GM23338 (cell line): ENCODE results near the gene WDR70. TPM values are rescaled to one million over a fixed set of nuclear protein-coding genes. Genes with fewer than 3 reads are reported as not detected.

Experiments
- ATAC-seq: fragments of 200-7000 bp; cut with Tn5 transposase; 3 replicates; pipeline ENCODE4 v1.9.1; 2020
- DNase-seq: peaks from one replicate; pipeline ENCODE4 v3.0.0-alpha.2; 2015; ENCODE audit warnings: low spot score
- H2AFZ ChIP-seq: fragments of 200-600 bp; sonication (generic); 2 replicates; pipeline ENCODE4 v1.8.0; 2016; ENCODE audit warnings: antibody characterized with exemption, mild to moderate bottlenecking, moderate library complexity
- H3F3A ChIP-seq: fragments of 200-600 bp; sonication (generic); replicated peaks from 2 replicates; pipeline ENCODE4 v1.8.0; 2017; ENCODE audit warnings: antibody characterized with exemption, mixed run types, low read depth
- H3K27ac ChIP-seq: fragments of 200-600 bp; sonication (generic); 2 replicates; pipeline ENCODE4 v1.6.1; 2016; ENCODE audit warnings: low read depth
- H3K27me3 ChIP-seq: fragments of 200-600 bp; sonication (generic); 2 replicates; pipeline ENCODE4 v1.8.0; 2016; ENCODE audit warnings: mild to moderate bottlenecking, mixed run types, moderate library complexity; ENCODE audit not compliant: insufficient read depth
- H3K36me3 ChIP-seq: fragments of 200-600 bp; sonication (generic); 2 replicates; pipeline ENCODE4 v1.8.0; 2016; ENCODE audit warnings: mild to moderate bottlenecking; ENCODE audit not compliant: insufficient read depth
- H3K4me1 ChIP-seq: fragments of 200-600 bp; sonication (generic); 2 replicates; pipeline ENCODE4 v1.8.0; 2016; ENCODE audit warnings: mild to moderate bottlenecking, moderate library complexity; ENCODE audit not compliant: insufficient read depth
- H3K4me2 ChIP-seq: fragments of 200-600 bp; sonication (generic); 2 replicates; pipeline ENCODE4 v1.7.1; 2017; ENCODE audit warnings: mixed run types
- H3K4me3 ChIP-seq: fragments of 200-600 bp; sonication (generic); 2 replicates; pipeline ENCODE4 v1.6.1; 2016; ENCODE audit warnings: mixed run types
- H3K79me2 ChIP-seq: fragments of 200-600 bp; sonication (generic); replicated peaks from 2 replicates; pipeline ENCODE4 v1.8.0; 2017; ENCODE audit warnings: mild to moderate bottlenecking; ENCODE audit not compliant: insufficient read depth
- H3K9me2 ChIP-seq: fragments of 200-600 bp; sonication (generic); 2 replicates; pipeline ENCODE4 v1.8.0; 2017; ENCODE audit not compliant: insufficient read depth
- H4K20me1 ChIP-seq: fragments of 200-600 bp; sonication (generic); replicated peaks from 2 replicates; pipeline ENCODE4 v1.8.0; 2017; ENCODE audit warnings: mild to moderate bottlenecking; ENCODE audit not compliant: insufficient read depth
- H3K27ac Mint-ChIP-seq: 2 replicates; pipeline ENCODE4 v1.8.0; 2020; ENCODE audit warnings: inconsistent platforms, mild to moderate bottlenecking, moderate library complexity, mixed read lengths
- H3K27me3 Mint-ChIP-seq: 3 replicates; pipeline ENCODE4 v1.8.0; 2022; ENCODE audit warnings: low read depth, mild to moderate bottlenecking, moderate library complexity, mixed read lengths, inconsistent platforms; ENCODE audit not compliant: insufficient read depth, poor library complexity
- H3K36me3 Mint-ChIP-seq: 3 replicates; pipeline ENCODE4 v1.8.0; 2021; ENCODE audit warnings: low read depth, mild to moderate bottlenecking, inconsistent platforms, moderate library complexity, mixed read lengths
- H3K4me1 Mint-ChIP-seq: 3 replicates; pipeline ENCODE4 v1.8.0; 2020; ENCODE audit warnings: mild to moderate bottlenecking, inconsistent platforms, mixed read lengths
- H3K4me3 Mint-ChIP-seq: 3 replicates; pipeline ENCODE4 v1.8.0; 2021; ENCODE audit warnings: moderate library complexity, mild to moderate bottlenecking, inconsistent platforms, mixed read lengths
- H3K9me3 Mint-ChIP-seq: 3 replicates; pipeline ENCODE4 v1.8.0; 2020; ENCODE audit warnings: moderate library complexity, mild to moderate bottlenecking, inconsistent platforms, mixed read lengths
- CREB1 ChIP-seq: fragments of 250-450 bp; sonication (Bioruptor Pico); IDR thresholded peaks from 2 replicates; pipeline ENCODE4 v1.5.0; 2020; ENCODE audit warnings: low read depth, mild to moderate bottlenecking, moderate library complexity
- EZH2 ChIP-seq: fragments of 200-600 bp; sonication (generic); IDR thresholded peaks from one replicate; pipeline ENCODE4 v1.8.0; 2017; ENCODE audit warnings: antibody characterized with exemption, mild to moderate bottlenecking, low read depth; ENCODE audit not compliant: unreplicated experiment
- EZH2phosphoT487 ChIP-seq: fragments of 200-600 bp; sonication (generic); IDR thresholded peaks from one replicate; pipeline ENCODE4 v1.8.1; 2018; ENCODE audit warnings: antibody characterized with exemption; ENCODE audit not compliant: unreplicated experiment
- JUNB ChIP-seq: IDR thresholded peaks from one replicate; pipeline ENCODE4 v1.6.1; 2016; ENCODE audit warnings: antibody characterized with exemption; ENCODE audit not compliant: unreplicated experiment
- NANOG ChIP-seq: IDR thresholded peaks from 2 replicates; pipeline ENCODE4 v1.6.1; 2016; ENCODE audit warnings: antibody characterized with exemption, borderline replicate concordance
- STAT1 ChIP-seq: IDR thresholded peaks from one replicate; pipeline ENCODE4 v1.6.1; 2016; ENCODE audit warnings: antibody characterized with exemption; ENCODE audit not compliant: unreplicated experiment
- ZNF114 ChIP-seq: fragments of 250-450 bp; sonication (Bioruptor Pico); IDR thresholded peaks from 2 replicates; pipeline ENCODE4 v1.5.0; 2020; ENCODE audit warnings: mild to moderate bottlenecking, moderate library complexity
- ZNF331 ChIP-seq: fragments of 250-450 bp; sonication (Bioruptor Pico); IDR thresholded peaks from 2 replicates; pipeline ENCODE4 v1.5.0; 2020; ENCODE audit warnings: low read depth, mild to moderate bottlenecking, moderate library complexity
- polyA plus RNA-seq: library from polyadenylated mRNA; unstranded; fragments of >200 nt; fragmentation: Nextera tagmentation; extraction: Ambion mirVana; gene quantifications from 2 replicates; pipeline ENCODE4 v1.2.1, GENCODE V29; 2016
- total RNA-seq: library from RNA; depleted of rRNA; stranded (reverse); fragments of >200 nt; shearing (Covaris generic); gene quantifications from 2 replicates; pipeline ENCODE4 v1.2.3, GENCODE V29; 2014
- TF ChIP-seq, protein P1 (sequence below): fragments of 250-450 bp; sonication (Bioruptor Pico); IDR thresholded peaks from 2 replicates; pipeline ENCODE4 v1.5.0; 2020; ENCODE audit warnings: mild to moderate bottlenecking, moderate library complexity
- TF ChIP-seq, protein P2 (sequence below): IDR thresholded peaks from one replicate; pipeline ENCODE4 v1.6.1; 2018; ENCODE audit warnings: antibody characterized with exemption; ENCODE audit not compliant: unreplicated experiment
- TF ChIP-seq, protein P3 (sequence below), 2 experiments: fragments of 200-600 bp in 1 of 2; sonication (generic) in 1 of 2; conservative IDR thresholded peaks; 2 replicates each; pipeline versions ENCODE4 v1.5.1 to v1.6.1; 2016 to 2017; ENCODE audit warnings: antibody characterized with exemption in 2 of 2, low read depth in 2 of 2, mild to moderate bottlenecking in 2 of 2, moderate library complexity in 1 of 2

Gene WDR70
- total and polyA plus RNA-seq, 2 experiments from 2014 or later, result 34.9 to 86.7 TPM

DNA sequence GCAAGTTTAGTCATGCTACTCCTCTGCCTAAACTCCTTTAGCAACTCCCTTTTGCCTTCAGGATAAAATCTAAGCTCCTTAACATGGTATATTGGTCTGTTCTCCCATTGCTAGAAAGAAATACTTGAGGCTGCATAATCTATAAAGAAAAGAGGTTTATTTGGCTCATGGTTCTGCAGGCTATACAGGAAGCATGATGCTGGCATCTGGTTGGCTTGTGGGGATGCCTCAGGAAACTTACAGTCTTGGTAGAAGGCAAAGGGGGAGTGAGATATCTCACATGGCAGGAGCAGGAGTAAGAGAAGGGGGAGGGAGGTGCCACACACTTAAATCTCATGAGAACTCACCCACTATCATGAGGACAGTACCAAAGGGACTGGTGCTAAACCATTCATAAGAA is 315.7 kb downstream of the WDR70 start:
- H3K36me3 Mint-ChIP-seq, result peaks cover 7% of the 10 kb centered on the region; the same call in 1 of the 3 replicates
- Histone ChIP-seq H3K9me2 (0 out of 2 replicates have a peak, but pooled peaks cover 7% of the 10 kb centered on the region), H3F3A (no peaks in the 10 kb centered on the region), H3K79me2 (no peaks in the 10 kb centered on the region), H3K4me3 (no peak overlapping the region), H3K4me1 (no peaks in the 10 kb centered on the region), H3K27me3 (no peaks in the 10 kb centered on the region), H2AFZ (no peak overlapping the region), H3K27ac (no peak overlapping the region), H3K36me3 (no peaks in the 10 kb centered on the region), H4K20me1 (no peaks in the 10 kb centered on the region), H3K4me2 (no peak overlapping the region)
- H3K4me3 Mint-ChIP-seq, result no peak overlapping the region
- H3K27ac Mint-ChIP-seq, result no peak overlapping the region
- ATAC-seq, result no peak
- H3K4me1 Mint-ChIP-seq, result peaks cover 5% of the 10 kb centered on the region; the same call in 2 of the 3 replicates
- TF ChIP-seq ZNF331 (CRISPR knock-in tag), result no peak
- peaks cover 3% of the 10 kb centered on the region for H3K27me3 Mint-ChIP-seq
- no peak for DNase-seq
- H3K9me3 Mint-ChIP-seq, result peaks cover 22% of the 10 kb centered on the region

DNA sequence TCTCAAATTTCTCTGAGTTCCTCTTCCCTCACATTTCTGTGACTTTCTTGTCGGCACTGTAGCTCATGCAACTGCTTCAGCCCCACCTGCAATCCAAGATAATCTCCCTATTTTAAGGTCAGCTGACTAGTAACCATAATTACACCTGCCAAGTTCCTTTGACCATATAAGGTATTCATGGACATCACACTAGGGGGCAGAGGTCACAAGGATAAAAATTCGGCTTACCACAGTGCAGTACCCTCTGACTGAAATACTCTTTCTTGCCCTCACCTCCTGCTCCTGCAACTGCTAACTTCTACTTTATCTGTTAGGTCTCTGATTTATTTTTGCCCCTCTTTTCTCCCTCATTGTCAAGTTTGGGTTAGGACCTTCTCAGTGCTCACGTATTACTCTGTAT is 316.5 kb downstream of the WDR70 start:
- Histone ChIP-seq H3K4me1 (no peaks in the 10 kb centered on the region), H3K27ac (no peak overlapping the region), H2AFZ (no peak overlapping the region), H3K4me2 (no peak overlapping the region), H3K27me3 (no peaks in the 10 kb centered on the region), H3K9me2 (0 out of 2 replicates have a peak, but pooled peaks cover 7% of the 10 kb centered on the region), H3K79me2 (no peaks in the 10 kb centered on the region), H4K20me1 (no peaks in the 10 kb centered on the region), H3F3A (no peaks in the 10 kb centered on the region), H3K36me3 (no peaks in the 10 kb centered on the region), H3K4me3 (no peak overlapping the region)
- H3K27ac Mint-ChIP-seq, result no peak overlapping the region
- ATAC-seq (no peak; the same call in 2 of the 3 replicates), DNase-seq (no peak)
- peaks cover 3% of the 10 kb centered on the region for H3K27me3 Mint-ChIP-seq
- H3K4me3 Mint-ChIP-seq, result no peak overlapping the region
- H3K36me3 Mint-ChIP-seq, result peaks cover 7% of the 10 kb centered on the region; the same call in 1 of the 3 replicates
- H3K4me1 Mint-ChIP-seq, result peaks cover 5% of the 10 kb centered on the region; the same call in 2 of the 3 replicates
- peaks cover 22% of the 10 kb centered on the region for H3K9me3 Mint-ChIP-seq
- TF ChIP-seq, protein P1, sequence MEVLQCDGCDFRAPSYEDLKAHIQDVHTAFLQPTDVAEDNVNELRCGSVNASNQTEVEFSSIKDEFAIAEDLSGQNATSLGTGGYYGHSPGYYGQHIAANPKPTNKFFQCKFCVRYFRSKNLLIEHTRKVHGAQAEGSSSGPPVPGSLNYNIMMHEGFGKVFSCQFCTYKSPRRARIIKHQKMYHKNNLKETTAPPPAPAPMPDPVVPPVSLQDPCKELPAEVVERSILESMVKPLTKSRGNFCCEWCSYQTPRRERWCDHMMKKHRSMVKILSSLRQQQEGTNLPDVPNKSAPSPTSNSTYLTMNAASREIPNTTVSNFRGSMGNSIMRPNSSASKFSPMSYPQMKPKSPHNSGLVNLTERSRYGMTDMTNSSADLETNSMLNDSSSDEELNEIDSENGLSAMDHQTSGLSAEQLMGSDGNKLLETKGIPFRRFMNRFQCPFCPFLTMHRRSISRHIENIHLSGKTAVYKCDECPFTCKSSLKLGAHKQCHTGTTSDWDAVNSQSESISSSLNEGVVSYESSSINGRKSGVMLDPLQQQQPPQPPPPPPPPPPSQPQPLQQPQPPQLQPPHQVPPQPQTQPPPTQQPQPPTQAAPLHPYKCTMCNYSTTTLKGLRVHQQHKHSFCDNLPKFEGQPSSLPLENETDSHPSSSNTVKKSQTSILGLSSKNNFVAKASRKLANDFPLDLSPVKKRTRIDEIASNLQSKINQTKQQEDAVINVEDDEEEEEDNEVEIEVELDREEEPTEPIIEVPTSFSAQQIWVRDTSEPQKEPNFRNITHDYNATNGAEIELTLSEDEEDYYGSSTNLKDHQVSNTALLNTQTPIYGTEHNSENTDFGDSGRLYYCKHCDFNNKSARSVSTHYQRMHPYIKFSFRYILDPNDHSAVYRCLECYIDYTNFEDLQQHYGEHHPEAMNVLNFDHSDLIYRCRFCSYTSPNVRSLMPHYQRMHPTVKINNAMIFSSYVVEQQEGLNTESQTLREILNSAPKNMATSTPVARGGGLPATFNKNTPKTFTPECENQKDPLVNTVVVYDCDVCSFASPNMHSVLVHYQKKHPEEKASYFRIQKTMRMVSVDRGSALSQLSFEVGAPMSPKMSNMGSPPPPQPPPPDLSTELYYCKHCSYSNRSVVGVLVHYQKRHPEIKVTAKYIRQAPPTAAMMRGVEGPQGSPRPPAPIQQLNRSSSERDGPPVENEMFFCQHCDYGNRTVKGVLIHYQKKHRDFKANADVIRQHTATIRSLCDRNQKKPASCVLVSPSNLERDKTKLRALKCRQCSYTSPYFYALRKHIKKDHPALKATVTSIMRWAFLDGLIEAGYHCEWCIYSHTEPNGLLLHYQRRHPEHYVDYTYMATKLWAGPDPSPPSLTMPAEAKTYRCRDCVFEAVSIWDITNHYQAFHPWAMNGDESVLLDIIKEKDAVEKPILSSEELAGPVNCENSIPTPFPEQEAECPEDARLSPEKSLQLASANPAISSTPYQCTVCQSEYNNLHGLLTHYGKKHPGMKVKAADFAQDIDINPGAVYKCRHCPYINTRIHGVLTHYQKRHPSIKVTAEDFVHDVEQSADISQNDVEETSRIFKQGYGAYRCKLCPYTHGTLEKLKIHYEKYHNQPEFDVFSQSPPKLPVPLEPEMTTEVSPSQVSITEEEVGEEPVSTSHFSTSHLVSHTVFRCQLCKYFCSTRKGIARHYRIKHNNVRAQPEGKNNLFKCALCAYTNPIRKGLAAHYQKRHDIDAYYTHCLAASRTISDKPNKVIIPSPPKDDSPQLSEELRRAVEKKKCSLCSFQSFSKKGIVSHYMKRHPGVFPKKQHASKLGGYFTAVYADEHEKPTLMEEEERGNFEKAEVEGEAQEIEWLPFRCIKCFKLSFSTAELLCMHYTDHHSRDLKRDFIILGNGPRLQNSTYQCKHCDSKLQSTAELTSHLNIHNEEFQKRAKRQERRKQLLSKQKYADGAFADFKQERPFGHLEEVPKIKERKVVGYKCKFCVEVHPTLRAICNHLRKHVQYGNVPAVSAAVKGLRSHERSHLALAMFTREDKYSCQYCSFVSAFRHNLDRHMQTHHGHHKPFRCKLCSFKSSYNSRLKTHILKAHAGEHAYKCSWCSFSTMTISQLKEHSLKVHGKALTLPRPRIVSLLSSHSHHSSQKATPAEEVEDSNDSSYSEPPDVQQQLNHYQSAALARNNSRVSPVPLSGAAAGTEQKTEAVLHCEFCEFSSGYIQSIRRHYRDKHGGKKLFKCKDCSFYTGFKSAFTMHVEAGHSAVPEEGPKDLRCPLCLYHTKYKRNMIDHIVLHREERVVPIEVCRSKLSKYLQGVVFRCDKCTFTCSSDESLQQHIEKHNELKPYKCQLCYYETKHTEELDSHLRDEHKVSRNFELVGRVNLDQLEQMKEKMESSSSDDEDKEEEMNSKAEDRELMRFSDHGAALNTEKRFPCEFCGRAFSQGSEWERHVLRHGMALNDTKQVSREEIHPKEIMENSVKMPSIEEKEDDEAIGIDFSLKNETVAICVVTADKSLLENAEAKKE (CRISPR knock-in tag), result no peak
- TF ChIP-seq EZH2phosphoT487, result no peak
- TF ChIP-seq, protein P2, sequence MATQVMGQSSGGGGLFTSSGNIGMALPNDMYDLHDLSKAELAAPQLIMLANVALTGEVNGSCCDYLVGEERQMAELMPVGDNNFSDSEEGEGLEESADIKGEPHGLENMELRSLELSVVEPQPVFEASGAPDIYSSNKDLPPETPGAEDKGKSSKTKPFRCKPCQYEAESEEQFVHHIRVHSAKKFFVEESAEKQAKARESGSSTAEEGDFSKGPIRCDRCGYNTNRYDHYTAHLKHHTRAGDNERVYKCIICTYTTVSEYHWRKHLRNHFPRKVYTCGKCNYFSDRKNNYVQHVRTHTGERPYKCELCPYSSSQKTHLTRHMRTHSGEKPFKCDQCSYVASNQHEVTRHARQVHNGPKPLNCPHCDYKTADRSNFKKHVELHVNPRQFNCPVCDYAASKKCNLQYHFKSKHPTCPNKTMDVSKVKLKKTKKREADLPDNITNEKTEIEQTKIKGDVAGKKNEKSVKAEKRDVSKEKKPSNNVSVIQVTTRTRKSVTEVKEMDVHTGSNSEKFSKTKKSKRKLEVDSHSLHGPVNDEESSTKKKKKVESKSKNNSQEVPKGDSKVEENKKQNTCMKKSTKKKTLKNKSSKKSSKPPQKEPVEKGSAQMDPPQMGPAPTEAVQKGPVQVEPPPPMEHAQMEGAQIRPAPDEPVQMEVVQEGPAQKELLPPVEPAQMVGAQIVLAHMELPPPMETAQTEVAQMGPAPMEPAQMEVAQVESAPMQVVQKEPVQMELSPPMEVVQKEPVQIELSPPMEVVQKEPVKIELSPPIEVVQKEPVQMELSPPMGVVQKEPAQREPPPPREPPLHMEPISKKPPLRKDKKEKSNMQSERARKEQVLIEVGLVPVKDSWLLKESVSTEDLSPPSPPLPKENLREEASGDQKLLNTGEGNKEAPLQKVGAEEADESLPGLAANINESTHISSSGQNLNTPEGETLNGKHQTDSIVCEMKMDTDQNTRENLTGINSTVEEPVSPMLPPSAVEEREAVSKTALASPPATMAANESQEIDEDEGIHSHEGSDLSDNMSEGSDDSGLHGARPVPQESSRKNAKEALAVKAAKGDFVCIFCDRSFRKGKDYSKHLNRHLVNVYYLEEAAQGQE, result no peak
- TF ChIP-seq ZNF114, result no peak
- TF ChIP-seq EZH2, result no peak
- no peak for TF ChIP-seq ZNF331 (CRISPR knock-in tag)
- no peak for TF ChIP-seq JUNB
- TF ChIP-seq, protein P3, sequence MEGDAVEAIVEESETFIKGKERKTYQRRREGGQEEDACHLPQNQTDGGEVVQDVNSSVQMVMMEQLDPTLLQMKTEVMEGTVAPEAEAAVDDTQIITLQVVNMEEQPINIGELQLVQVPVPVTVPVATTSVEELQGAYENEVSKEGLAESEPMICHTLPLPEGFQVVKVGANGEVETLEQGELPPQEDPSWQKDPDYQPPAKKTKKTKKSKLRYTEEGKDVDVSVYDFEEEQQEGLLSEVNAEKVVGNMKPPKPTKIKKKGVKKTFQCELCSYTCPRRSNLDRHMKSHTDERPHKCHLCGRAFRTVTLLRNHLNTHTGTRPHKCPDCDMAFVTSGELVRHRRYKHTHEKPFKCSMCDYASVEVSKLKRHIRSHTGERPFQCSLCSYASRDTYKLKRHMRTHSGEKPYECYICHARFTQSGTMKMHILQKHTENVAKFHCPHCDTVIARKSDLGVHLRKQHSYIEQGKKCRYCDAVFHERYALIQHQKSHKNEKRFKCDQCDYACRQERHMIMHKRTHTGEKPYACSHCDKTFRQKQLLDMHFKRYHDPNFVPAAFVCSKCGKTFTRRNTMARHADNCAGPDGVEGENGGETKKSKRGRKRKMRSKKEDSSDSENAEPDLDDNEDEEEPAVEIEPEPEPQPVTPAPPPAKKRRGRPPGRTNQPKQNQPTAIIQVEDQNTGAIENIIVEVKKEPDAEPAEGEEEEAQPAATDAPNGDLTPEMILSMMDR (conservative IDR thresholded peaks at IDR 0.05; ENCODE audit: low read depth in 2 of 2), result no peak
- no peak for TF ChIP-seq CREB1
- TF ChIP-seq NANOG, result no peak
- no peak for TF ChIP-seq STAT1
